ENCODE measurements around the gene HSD3B1. TPM values are rescaled to one million over a fixed set of nuclear protein-coding genes. Genes with fewer than 3 reads are reported as not detected.
A peak's percentile ranks its signal among the peaks of the same experiment; 100 is the strongest.

HSD3B1 gene
- total and polyA plus RNA-seq, 2 donors from 2014 or later: not detected

- Histone ChIP-seq H3K9ac (ENCODE audit: low read length in 3 of 3) (no peak overlapping the region), H3K4me1 (ENCODE audit: control insufficient read depth in 2 of 3, insufficient read depth in 2 of 3, low read depth in 1 of 3, low read length in 3 of 3) (peaks cover 0 to 2% (median 0%) of the 10 kb centered on the region in 3 donors), H3K36me3 (ENCODE audit: control insufficient read depth in 2 of 3, insufficient read depth in 3 of 3, low read length in 3 of 3) (no peaks in the 10 kb centered on the region), H3K27me3 (ENCODE audit: control insufficient read depth, insufficient read depth, low read length) (no peaks in the 10 kb centered on the region), H3K27ac (ENCODE audit: low read depth in 2 of 2, low read length in 2 of 2) (no peak overlapping the region), H3K9me3 (ENCODE audit: control insufficient read depth in 2 of 3, insufficient read depth in 1 of 3, low read length in 3 of 3) (no peaks in the 10 kb centered on the region), H3K4me3 (ENCODE audit: low read length in 3 of 3) (no peak overlapping the region)
- no peak for FAIRE-seq
- peak in 2 of 5 donors; percentile 23 to 69 for DNase-seq
- intact Hi-C loops (cut with DNase I): no loop called here
- TF ChIP-seq, protein P1, sequence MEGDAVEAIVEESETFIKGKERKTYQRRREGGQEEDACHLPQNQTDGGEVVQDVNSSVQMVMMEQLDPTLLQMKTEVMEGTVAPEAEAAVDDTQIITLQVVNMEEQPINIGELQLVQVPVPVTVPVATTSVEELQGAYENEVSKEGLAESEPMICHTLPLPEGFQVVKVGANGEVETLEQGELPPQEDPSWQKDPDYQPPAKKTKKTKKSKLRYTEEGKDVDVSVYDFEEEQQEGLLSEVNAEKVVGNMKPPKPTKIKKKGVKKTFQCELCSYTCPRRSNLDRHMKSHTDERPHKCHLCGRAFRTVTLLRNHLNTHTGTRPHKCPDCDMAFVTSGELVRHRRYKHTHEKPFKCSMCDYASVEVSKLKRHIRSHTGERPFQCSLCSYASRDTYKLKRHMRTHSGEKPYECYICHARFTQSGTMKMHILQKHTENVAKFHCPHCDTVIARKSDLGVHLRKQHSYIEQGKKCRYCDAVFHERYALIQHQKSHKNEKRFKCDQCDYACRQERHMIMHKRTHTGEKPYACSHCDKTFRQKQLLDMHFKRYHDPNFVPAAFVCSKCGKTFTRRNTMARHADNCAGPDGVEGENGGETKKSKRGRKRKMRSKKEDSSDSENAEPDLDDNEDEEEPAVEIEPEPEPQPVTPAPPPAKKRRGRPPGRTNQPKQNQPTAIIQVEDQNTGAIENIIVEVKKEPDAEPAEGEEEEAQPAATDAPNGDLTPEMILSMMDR (IDR thresholded peaks at IDR 0.05; ENCODE audit: borderline replicate concordance, extremely low read depth, insufficient read depth): no peak
Observed at GRCh38 chr1:119472080-119472818, 34.8 kb upstream of the HSD3B1 start.

GRCh38 chr1:119472819-119473175, 34.2 kb upstream of the HSD3B1 start:
- Histone ChIP-seq H3K27ac (ENCODE audit: low read depth in 2 of 2, low read length in 2 of 2) (no peak overlapping the region), H3K27me3 (ENCODE audit: control insufficient read depth, insufficient read depth, low read length) (no peaks in the 10 kb centered on the region), H3K9me3 (ENCODE audit: control insufficient read depth in 2 of 3, insufficient read depth in 1 of 3, low read length in 3 of 3) (no peaks in the 10 kb centered on the region), H3K4me3 (ENCODE audit: low read length in 3 of 3) (no peak overlapping the region), H3K4me1 (ENCODE audit: control insufficient read depth in 2 of 3, insufficient read depth in 2 of 3, low read depth in 1 of 3, low read length in 3 of 3) (peaks cover 0 to 2% (median 0%) of the 10 kb centered on the region in 3 donors), H3K36me3 (ENCODE audit: control insufficient read depth in 2 of 3, insufficient read depth in 3 of 3, low read length in 3 of 3) (no peaks in the 10 kb centered on the region), H3K9ac (ENCODE audit: low read length in 3 of 3) (no peak overlapping the region)
- intact Hi-C loops (cut with DNase I): no loop called here
- FAIRE-seq: no peak
- no peak for DNase-seq
- TF ChIP-seq, protein P1 (IDR thresholded peaks at IDR 0.05; ENCODE audit: borderline replicate concordance, extremely low read depth, insufficient read depth): no peak

DNA sequence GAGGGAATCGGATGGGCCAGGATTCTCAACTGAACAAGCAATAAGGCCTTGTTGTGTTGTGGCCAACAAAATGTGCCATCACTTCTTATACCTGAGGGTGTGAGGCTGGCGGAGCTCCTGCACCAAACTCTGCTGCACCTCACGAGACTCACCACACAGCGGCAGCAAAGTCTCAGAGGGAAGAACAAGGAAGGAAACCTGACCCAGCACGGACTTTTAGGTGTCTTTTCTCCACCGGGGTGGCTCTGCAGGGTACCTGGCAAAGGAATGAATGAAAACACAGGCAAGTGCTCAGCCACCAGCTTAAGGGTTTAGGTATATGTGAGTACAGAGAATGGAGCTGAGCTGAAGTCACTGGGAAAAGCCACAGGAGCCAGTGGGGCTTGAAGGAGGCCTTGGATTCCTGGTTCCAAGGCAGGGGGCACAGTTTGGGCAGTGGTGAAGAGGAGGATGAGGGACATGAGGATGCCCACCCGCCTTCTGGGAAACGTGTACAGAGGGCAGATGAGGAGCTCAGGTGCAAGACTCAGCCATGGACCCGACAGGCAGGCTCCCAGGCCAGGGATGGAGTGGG, 31.1 kb upstream of the HSD3B1 start:
- TF ChIP-seq, protein P1 (IDR thresholded peaks at IDR 0.05; ENCODE audit: borderline replicate concordance, extremely low read depth, insufficient read depth): peak; percentile 74

More for the DNA sequence above, 31.1 kb upstream of the HSD3B1 start:
- Histone ChIP-seq H3K27ac (ENCODE audit: low read depth in 2 of 2, low read length in 2 of 2) (no peak overlapping the region), H3K4me3 (ENCODE audit: low read length in 3 of 3) (no peak overlapping the region), H3K9me3 (ENCODE audit: control insufficient read depth in 2 of 3, insufficient read depth in 1 of 3, low read length in 3 of 3) (no peaks in the 10 kb centered on the region), H3K4me1 (ENCODE audit: control insufficient read depth in 2 of 3, insufficient read depth in 2 of 3, low read depth in 1 of 3, low read length in 3 of 3) (peaks cover 0 to 2% (median 0%) of the 10 kb centered on the region in 3 donors), H3K27me3 (ENCODE audit: control insufficient read depth, insufficient read depth, low read length) (no peaks in the 10 kb centered on the region), H3K9ac (ENCODE audit: low read length in 3 of 3) (no peak overlapping the region), H3K36me3 (ENCODE audit: control insufficient read depth in 2 of 3, insufficient read depth in 3 of 3, low read length in 3 of 3) (no peaks in the 10 kb centered on the region)
- DNase-seq (peak in 4 of 5 donors; percentile 65 to 74 (median 72)), FAIRE-seq (no peak)
- intact Hi-C loops (cut with DNase I): no loop called here

Measured in kidney (tissue), 14 donors.